NK-92 (cell line): Measurements from ENCODE around the gene NUFIP2.
A peak's percentile ranks its signal among the peaks of the same experiment; 100 is the strongest.
"Not testable (repeated sequence)": the region's sequence is repeated elsewhere in the genome, so short reads cannot be mapped to it uniquely, and the experiment has no call there.

Source experiments
- DNase-seq: peaks from one replicate; lab custom pipeline; 2025; ENCODE audit not compliant: unreplicated experiment; lab: John Stamatoyannopoulos, UW

The NUFIP2 gene

GRCh38 chr17:29293890-29294579, at the start of gene NUFIP2:
TSS of gene NUFIP2 (minus strand) at chr17:29294148. CDS start at chr17:29294059, 89 bp downstream.
- DNase-seq: peak; percentile 90

GRCh38 chr17:29342158-29342765, 48.3 kb upstream of the NUFIP2 start:
- DNase-seq: no peak

GRCh38 chr17:29341726-29342125, 47.8 kb upstream of the NUFIP2 start:
- no peak for DNase-seq

- not testable (repeated sequence) for DNase-seq
These were observed 45.1 kb upstream of the NUFIP2 start for GRCh38 chr17:29339016-29339415.

- no peak for DNase-seq
These were observed 37.7 kb upstream of the NUFIP2 start for GRCh38 chr17:29331708-29332085.

GRCh38 chr17:29331075-29331707, 37.2 kb upstream of the NUFIP2 start:
- no peak for DNase-seq

GRCh38 chr17:29327412-29327811, 33.5 kb upstream of the NUFIP2 start:
- no peak for DNase-seq

- no peak for DNase-seq
These were observed 32.3 kb upstream of the NUFIP2 start for GRCh38 chr17:29326023-29326813.

GRCh38 chr17:29322363-29322762, 28.4 kb upstream of the NUFIP2 start:
- DNase-seq: no peak

- no peak for DNase-seq
These were observed 9.4 kb upstream of the NUFIP2 start for GRCh38 chr17:29303386-29303785.

GRCh38 chr17:29299031-29299430, 5.1 kb upstream of the NUFIP2 start:
- no peak for DNase-seq

GRCh38 chr17:29295420-29295819, 1.5 kb upstream of the NUFIP2 start:
- DNase-seq: no peak

- DNase-seq: no peak
These were observed 592 bp upstream of the NUFIP2 start for GRCh38 chr17:29294580-29294900.

- no peak for DNase-seq
These were observed 707 bp downstream of the NUFIP2 start for GRCh38 chr17:29292992-29293889.

- no peak for DNase-seq
These were observed 1.6 kb downstream of the NUFIP2 start for GRCh38 chr17:29292071-29292991.

GRCh38 chr17:29291163-29291752, 2.7 kb downstream of the NUFIP2 start:
- DNase-seq: no peak

- no peak for DNase-seq
These were observed 4.1 kb downstream of the NUFIP2 start for GRCh38 chr17:29289852-29290251.

GRCh38 chr17:29283961-29284360, 10.0 kb downstream of the NUFIP2 start:
- DNase-seq: no peak

- no peak for DNase-seq
These were observed 10.5 kb downstream of the NUFIP2 start for GRCh38 chr17:29283496-29283895.
